Mononuclear cell (primary cell): Measurements from ENCODE around the gene NDUFB7. TPM values are rescaled to one million over a fixed set of nuclear protein-coding genes. Genes with fewer than 3 reads are reported as not detected.
"Not testable (repeated sequence)": the region's sequence is repeated elsewhere in the genome, so short reads cannot be mapped to it uniquely, and the experiment has no call there.

Experiments
- H3K27me3 ChIP-seq: 2 replicates; pipeline ENCODE4 v1.6.0; 2011; ENCODE audit warnings: low read length, control low read depth; ENCODE audit not compliant: insufficient read depth
- H3K4me1 ChIP-seq: 2 replicates; pipeline ENCODE4 v1.5.1; 2011; ENCODE audit warnings: mild to moderate bottlenecking, low read length, control low read depth; ENCODE audit not compliant: insufficient read depth
- H3K4me3 ChIP-seq: 2 replicates; pipeline ENCODE4 v1.5.1; 2011; ENCODE audit warnings: mild to moderate bottlenecking, low read length, moderate library complexity
- H3K9me3 ChIP-seq: 2 replicates; pipeline ENCODE4 v1.5.1; 2011; ENCODE audit warnings: low read depth, mild to moderate bottlenecking, control low read depth, low read length
- total RNA-seq: library from RNA; depleted of rRNA; stranded (reverse); fragments of >200 nt; gene quantifications from one replicate; pipeline ENCODE4 v1.2.3, GENCODE V29; 2012

The NDUFB7 gene
- total RNA-seq, 1 donor: 50.9 TPM

DNA sequence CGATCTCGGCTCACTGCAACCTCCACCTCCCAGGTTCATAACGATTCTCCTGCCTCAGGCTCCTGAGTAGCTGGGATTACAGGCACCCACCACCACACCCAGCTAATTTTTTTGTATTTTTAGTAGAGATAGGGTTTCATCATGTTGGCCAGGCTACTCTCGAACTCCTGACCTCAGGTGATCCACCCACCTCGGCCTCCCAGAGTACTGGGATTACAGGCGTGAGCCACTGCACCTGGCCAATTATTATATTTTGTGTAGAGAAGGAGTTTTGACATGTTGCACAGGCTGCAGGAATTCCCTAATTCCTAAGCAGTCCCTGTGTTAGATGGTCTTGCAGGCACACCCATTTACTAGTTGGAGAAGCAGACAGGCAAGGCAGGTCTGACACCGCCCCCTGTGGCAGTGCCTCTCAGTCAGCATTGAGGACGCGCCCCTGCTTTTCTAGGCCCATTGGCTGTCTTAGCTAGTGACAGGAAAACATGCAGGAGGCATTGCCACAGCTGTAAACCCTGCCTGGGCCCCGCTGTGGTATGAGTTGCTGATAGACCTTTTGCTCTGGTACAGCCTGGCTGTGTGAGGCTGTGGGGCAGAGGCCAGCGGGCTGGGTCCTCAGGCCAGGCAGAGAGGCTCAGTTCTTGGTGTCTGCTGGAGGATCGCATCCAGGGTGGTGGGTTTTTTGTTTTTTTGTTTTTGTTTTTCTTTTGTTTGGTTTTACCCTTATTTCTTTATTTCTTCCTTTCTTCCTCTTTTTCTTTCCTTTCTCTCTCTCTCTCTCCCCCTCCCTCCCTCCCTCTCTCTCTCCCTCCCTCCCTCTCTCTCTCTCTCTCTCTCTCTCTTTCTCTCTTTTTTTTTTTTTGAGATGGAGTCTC, 20.5 kb downstream of the NDUFB7 start:
- not testable (repeated sequence) for H3K4me3 ChIP-seq, H3K27me3 ChIP-seq, H3K9me3 ChIP-seq
- H3K4me1 ChIP-seq: peaks cover 37% of the 10 kb centered on the region

DNA sequence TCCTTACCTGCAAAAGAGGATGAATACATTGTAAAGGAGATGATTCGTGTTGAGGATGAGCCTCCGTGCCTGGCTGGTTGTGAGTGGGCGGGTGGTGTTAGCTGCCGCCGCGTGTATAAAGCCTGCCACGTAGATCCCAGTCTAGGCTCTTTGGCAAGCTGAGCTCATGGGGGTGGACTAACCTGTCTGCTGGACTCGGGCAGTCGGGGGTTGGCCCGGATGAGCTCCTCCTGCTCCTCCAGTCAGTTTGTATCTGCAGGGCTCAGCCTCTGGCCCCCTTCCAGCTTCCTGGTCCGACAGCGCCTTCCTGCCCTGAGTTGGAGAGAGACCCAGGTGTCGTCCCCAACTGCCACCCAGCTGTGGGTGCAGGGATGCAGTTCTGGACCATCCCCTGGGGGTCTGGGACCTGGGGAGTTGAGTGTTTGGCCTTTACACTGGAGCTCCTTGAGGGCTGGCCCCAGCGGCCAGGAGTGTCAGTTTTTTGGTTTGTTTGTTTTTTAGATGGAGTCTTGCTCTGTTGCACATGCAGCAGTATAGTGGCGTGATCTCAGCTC, 21.6 kb downstream of the NDUFB7 start:
- Histone ChIP-seq H3K4me3 (no peak overlapping the region), H3K4me1 (peaks cover 29% of the 10 kb centered on the region), H3K27me3 (no peaks in the 10 kb centered on the region), H3K9me3 (no peaks in the 10 kb centered on the region)

DNA sequence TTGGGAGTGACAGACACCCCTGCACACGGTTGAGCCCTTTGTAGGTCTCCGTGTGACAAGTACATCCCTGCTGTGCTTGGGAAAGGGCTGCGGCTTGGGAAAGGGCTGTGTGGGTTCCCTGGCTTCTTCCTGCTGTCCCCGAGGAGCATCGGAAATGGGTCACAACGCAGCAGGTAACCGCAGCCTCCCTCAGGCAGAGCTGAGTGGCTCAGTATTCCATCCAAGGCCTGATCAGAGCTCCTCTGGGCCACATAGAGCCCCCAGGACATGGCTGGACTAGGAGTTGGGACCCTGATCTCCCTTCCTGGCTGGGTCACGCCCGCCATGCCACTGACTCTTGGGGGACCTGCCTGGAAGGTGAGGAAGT, 26.2 kb downstream of the NDUFB7 start:
- no peaks in the 10 kb centered on the region for H3K27me3 ChIP-seq
- H3K4me1 ChIP-seq: peaks cover 8% of the 10 kb centered on the region
- no peak overlapping the region for H3K4me3 ChIP-seq
- H3K9me3 ChIP-seq: no peaks in the 10 kb centered on the region

DNA sequence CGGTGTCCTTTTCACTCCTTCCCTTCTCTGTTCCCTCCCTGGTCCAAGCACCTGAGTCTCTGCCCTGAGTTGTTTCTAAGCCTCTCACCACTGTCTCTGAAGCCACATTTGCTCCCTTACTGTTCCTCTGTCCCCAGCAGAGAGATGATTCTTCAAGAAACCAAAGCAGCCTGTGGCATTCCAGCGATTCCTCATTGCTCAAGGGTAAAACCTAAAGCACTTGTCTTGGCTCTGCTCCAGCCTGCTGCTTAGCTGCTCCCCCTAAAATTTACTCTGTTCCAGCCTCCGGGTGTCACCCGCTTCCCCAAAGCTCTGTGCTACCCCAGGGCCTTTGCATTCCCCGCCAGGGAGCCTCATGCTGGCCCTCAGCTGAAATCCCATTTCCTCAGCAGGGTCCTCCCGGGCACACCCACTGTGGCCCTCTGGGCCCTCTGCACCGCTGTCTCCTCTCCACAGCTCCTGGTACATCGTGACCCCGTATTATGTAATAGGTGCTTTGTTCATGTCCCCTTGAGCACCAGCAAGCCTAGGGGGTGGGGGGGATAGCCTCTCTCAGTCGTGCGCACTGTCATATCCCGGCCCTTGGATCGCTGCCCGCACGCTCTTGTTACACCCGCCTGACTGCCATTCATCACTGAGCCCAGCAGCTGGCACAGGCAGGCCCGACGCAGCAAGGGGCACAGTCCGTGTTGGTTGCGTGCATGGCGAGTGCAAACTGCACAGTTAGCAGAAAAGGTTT, 26.7 kb downstream of the NDUFB7 start:
- no peaks in the 10 kb centered on the region for H3K27me3 ChIP-seq
- H3K4me3 ChIP-seq: no peak overlapping the region
- H3K9me3 ChIP-seq: no peaks in the 10 kb centered on the region
- peaks cover 3% of the 10 kb centered on the region for H3K4me1 ChIP-seq

DNA sequence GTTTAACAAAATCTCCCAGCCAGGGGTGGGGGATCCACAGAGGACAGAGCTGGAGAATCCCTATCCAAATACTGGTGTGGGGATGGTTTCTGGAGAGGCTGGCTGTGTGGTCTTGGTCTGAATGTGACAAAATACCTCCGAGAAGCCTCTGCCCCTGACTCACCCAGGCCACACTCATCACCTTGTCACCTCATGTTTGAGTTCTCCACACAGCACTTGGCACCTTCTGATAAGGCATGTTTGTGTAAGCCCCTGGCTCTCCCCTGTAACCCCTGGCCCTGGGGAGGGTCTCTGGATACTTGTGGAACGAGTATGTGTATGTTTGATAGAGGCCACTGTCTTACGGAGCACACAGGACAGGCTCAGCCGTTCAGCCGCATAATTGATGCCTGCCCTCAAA, 27.8 kb downstream of the NDUFB7 start:
- H3K4me1 ChIP-seq: no peaks in the 10 kb centered on the region
- H3K4me3 ChIP-seq: no peak overlapping the region
- no peaks in the 10 kb centered on the region for H3K9me3 ChIP-seq
- no peaks in the 10 kb centered on the region for H3K27me3 ChIP-seq

DNA sequence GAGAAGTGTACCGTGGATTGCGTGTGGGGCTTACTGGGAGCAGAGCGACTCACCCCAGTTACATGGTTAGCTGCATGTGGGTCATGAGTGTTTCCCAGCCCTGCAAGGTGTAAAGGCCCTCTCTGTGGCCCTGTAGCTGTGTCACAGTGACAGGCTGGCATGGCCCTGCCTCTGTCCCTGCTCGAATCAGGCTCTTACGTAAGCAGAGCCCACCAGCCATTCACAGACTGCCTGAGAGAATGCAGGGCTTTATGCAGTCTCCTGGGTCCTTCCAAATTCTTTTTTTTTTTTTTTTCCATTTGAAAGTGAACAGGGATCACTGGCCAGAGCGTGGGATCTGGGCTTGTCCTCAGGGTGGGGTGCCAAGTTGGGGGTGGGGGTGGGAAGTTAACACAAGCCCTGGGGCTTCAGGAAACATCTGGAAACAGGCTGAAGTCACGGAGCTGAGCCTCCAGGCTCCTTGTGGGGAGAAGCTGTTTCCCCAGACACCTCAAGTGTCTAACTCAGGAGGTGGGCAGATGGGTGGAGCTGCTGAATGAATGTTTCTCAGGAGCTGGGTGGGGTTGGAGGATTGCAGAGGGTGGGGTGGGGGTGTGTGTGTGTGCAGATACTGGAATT, 29.0 kb downstream of the NDUFB7 start:
- H3K4me1 ChIP-seq: no peaks in the 10 kb centered on the region
- no peaks in the 10 kb centered on the region for H3K9me3 ChIP-seq
- no peak overlapping the region for H3K4me3 ChIP-seq
- no peaks in the 10 kb centered on the region for H3K27me3 ChIP-seq

DNA sequence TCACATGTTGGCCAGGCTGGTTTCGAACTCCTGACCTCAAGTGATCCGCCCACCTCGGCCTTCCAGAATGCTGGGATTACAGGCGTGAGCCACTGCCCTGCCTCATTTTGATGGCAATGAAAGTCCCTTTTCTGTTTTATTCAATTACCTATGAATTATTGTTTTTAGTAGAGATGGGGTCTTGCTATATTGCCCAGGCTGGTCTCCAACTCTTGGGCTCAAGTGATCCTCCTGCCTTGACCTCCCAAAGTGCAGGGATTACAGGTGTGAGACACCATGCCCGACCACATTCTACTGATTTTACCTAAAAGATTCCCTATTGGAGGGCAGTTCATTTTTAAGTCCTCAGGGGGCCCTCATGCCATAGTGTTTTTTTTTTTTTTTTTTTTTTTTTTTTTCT, 29.9 kb downstream of the NDUFB7 start:
- not testable (repeated sequence) for H3K9me3 ChIP-seq, H3K27me3 ChIP-seq, H3K4me1 ChIP-seq, H3K4me3 ChIP-seq

DNA sequence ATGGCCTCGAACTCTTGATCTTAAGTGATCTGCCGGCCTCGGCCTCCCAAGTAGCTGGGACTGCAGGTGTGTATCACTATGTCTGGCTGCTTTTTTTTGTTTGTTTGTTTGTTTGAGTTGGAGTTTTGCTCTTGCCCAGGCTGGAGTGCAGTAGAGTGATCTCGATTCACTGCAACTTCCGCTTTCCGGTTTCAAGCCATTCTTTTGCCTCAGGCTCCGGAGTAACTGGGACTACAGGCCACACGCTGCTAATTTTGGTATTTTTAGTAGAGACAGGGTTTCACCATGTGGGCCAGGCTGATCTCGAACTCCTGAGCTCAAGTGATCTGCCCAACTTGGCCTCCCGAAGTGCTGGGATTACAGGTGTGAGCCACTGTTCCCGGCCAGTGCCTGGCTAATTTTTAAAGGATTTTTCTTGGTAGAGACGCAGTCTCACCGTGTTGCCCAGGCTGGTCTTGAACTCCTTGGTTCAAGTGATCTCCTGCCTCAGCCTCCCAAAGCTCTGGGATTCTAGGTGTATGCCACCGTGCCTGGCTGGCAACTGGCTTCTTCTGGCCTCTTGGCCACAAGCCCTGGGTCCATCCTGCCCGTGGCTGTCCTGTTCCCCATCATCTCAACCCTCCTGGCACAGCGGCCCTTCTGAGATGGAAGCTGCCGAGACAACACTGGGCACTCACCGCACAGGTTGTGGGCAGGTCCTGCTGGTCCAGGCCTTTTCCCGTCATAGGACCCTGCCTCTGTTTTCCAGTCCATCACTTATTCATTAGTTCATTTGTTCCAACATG, 30.9 kb downstream of the NDUFB7 start:
- H3K27me3 ChIP-seq: no peaks in the 10 kb centered on the region
- H3K4me3 ChIP-seq: no peak overlapping the region
- no peaks in the 10 kb centered on the region for H3K9me3 ChIP-seq
- peaks cover 3% of the 10 kb centered on the region for H3K4me1 ChIP-seq

DNA sequence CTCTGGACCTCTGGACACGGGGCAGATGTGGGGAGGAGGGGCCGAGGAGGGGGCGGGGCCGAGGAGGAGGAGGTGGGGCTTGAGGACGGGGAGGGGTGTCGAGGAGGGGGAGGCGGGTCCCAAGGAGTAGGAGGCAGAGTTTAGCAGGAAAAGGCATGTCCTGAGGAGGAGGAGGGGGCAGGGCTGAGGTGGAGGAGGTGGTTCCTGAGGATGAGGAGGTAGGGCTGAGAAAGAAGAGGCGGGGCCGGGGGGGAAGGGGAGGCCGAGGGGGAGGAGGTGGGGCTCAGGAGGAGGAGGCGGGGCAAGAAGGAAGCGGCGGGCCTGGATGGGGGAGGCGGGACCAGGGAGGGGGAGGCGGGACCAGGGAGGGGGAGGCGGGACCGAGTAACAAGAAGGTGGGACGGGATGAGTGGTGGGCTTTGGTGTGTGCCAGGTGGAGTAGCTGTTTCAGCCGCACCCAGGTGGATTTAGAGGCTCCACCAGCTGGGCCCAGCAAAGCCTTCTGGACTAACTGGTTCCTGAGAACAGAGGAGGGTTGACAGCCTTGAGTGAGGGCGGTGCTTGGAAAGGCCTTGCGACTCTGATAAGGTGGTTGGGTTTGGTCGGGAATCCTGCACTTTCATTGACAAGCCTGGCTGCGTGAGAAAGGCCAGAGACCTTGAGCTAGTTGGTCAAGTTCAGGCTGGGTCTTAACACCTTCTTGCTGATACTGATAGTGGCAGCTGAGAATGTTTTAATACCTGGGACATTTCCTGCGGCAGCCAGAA, 34.8 kb downstream of the NDUFB7 start:
- Histone ChIP-seq H3K4me3 (no peak overlapping the region), H3K9me3 (no peaks in the 10 kb centered on the region), H3K4me1 (peaks cover 11% of the 10 kb centered on the region), H3K27me3 (no peaks in the 10 kb centered on the region)

DNA sequence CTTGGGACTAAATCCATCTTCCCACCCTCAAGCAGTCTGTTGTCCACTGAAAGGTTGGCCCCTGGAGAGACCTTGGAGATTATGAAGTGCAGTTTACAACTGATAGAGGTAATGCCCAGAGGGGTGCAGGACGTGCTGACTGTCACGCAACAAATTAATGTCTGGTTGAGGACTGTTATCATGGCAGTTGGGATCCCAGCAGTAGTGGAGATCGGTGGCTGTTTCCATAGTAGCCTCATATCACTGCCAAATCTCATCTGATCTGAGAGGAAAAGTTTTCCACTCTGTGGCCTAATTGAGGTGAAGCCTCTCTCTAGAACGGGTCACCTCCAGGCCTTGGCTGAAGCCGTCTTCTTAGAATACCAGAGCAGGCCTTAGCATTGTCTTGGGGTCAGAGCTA, 38.4 kb downstream of the NDUFB7 start:
- no peaks in the 10 kb centered on the region for H3K27me3 ChIP-seq
- H3K4me1 ChIP-seq: peaks cover 38% of the 10 kb centered on the region
- H3K9me3 ChIP-seq: no peaks in the 10 kb centered on the region
- no peak overlapping the region for H3K4me3 ChIP-seq

DNA sequence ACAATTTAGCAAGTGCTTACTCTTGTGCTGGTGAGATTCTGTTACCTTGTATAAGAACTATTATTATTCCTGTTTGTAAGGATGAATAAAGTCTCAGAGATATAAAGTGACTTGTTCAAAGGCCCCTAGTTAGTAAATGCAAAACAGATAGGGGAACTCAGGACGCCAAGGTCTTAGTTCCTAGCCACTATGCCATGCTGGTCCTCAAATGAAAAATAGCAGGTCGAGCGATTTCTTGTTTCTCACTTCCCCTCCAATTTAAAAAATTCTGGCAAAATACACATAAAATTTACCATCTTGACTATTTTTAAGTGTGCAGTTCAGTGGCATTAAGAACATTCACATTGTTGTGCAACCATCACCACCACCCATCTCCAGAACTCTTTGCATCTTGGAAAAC, 41.4 kb downstream of the NDUFB7 start:
- Histone ChIP-seq H3K4me3 (peak overlapping the region; percentile 99), H3K4me1 (peaks cover 37% of the 10 kb centered on the region), H3K9me3 (no peaks in the 10 kb centered on the region), H3K27me3 (no peaks in the 10 kb centered on the region)

DNA sequence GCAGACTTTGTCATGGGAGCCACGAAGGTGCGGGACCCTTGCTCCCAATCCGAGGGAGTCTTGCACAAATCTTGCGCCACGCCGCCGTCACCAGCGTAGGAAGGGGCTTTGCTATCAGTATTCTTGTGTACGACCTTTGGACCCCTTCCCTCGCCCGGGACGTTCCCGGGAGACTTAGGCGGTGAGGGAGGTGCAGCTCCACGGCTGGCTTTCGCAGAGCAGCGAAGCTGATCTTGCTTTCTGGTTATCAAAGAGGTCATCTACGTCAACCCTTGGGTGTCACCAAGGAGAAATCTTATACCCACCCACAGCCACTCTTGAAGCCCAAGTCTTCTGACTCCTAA, 41.9 kb downstream of the NDUFB7 start:
- Histone ChIP-seq H3K9me3 (no peaks in the 10 kb centered on the region), H3K4me1 (peaks cover 37% of the 10 kb centered on the region), H3K27me3 (no peaks in the 10 kb centered on the region), H3K4me3 (peak overlapping the region; percentile 99)

DNA sequence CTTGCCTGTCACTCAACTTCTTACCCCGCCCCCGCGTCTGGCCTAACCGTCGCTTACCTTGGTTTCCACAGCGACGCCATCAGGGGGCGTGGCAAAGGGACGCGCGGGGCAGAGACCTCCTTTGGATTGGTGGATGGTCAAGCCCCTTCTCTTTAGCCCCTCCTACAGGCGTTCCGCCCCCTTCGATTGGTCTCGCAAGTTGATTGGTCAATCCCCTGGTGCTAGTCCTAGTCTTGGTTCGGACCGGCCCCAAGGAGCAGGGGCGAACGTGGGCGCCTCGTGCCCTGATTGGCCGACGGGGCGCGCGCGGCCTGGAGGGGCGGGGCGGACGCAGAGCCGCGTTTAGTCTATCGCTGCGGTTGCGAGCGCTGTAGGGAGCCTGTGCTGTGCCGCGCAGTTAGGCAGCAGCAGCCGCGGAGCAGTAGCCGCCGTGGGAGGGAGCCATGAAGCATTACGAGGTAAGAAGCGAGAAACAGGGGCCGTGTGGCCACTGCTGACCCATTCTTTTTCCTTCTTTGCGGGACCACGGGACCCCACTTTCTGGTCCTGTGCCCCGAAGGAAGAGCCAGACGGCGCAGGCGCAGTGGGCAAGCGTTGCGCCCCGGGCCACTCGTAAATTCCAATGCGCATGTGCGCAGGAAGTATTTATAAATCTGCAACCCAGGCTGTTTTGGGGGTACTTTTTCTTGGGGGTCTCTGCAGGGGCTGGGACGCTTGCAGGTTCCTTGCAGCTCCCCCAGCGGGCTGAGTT, 42.4 kb downstream of the NDUFB7 start, which contains the start of gene TECR:
Gene TECR, plus strand, starts transcription at position 341 of the 751 bp plus-strand sequence. Its CDS starts 103 bp downstream, at position 444.
- Histone ChIP-seq H3K4me1 (peaks cover 37% of the 10 kb centered on the region), H3K27me3 (no peaks in the 10 kb centered on the region), H3K9me3 (no peaks in the 10 kb centered on the region), H3K4me3 (peak within 1 kb of the TSS; percentile 99)
